Left renal pelvis (tissue), 4 donors: Measurements from ENCODE around the gene FOXO3. TPM values are rescaled to one million over a fixed set of nuclear protein-coding genes. Genes with fewer than 3 reads are reported as not detected.
"Not testable (repeated sequence)": the region's sequence is repeated elsewhere in the genome, so short reads cannot be mapped to it uniquely, and the experiment has no call there.

Source experiments
- DNase-seq, 4 donors: peaks; one replicate each; pipeline ENCODE4 v3.0.0-alpha.2; 2013; ENCODE audit warnings: low read depth in 4 of 4, low spot score in 3 of 4
- polyA plus RNA-seq, 4 donors: library from polyadenylated mRNA; unstranded; fragments of 120-200 nt; gene quantifications; one replicate each; pipeline ENCODE4 v1.2.1, GENCODE V29; 2013; ENCODE audit not compliant: insufficient read length in 4 of 4

Gene FOXO3
- polyA plus RNA-seq, 4 donors, result 46.2 to 57.3 (median 51.5) TPM

GRCh38 chr6:108555399-108556052 is 5.2 kb upstream of the FOXO3 start:
- DNase-seq, result no peak

- DNase-seq, result no peak
These were observed 4.5 kb upstream of the FOXO3 start for GRCh38 chr6:108556250-108556649.

DNA sequence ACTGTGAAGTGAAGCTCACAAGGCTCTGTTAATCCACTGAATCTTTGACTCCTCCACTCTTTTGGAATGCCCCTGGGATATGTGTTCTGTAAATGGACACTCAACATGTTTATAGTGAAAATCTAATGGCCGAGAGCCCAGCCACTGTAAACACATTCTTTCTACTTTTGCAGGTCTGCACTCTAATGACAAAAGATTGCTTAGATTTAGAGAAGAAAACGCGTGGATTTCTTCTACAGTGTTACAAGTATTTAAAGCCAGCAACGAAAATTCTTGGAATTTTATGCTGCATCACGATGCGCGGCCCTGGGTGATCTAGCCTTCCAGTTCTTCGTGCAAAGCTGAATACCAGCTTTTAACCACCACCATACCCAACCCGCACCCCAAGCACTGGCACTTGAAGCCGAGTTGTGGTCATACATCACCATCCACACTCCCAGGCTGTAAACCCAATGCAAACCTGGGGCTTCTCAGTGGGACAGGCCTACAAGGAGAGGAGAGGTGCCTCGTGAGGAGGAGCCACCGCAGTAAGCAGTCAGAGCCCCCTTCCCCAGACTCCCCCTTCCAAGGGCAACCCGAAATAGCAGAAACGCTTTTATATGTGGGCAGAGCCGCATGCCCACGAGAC is 3.7 kb upstream of the FOXO3 start:
- no peak for DNase-seq

DNA sequence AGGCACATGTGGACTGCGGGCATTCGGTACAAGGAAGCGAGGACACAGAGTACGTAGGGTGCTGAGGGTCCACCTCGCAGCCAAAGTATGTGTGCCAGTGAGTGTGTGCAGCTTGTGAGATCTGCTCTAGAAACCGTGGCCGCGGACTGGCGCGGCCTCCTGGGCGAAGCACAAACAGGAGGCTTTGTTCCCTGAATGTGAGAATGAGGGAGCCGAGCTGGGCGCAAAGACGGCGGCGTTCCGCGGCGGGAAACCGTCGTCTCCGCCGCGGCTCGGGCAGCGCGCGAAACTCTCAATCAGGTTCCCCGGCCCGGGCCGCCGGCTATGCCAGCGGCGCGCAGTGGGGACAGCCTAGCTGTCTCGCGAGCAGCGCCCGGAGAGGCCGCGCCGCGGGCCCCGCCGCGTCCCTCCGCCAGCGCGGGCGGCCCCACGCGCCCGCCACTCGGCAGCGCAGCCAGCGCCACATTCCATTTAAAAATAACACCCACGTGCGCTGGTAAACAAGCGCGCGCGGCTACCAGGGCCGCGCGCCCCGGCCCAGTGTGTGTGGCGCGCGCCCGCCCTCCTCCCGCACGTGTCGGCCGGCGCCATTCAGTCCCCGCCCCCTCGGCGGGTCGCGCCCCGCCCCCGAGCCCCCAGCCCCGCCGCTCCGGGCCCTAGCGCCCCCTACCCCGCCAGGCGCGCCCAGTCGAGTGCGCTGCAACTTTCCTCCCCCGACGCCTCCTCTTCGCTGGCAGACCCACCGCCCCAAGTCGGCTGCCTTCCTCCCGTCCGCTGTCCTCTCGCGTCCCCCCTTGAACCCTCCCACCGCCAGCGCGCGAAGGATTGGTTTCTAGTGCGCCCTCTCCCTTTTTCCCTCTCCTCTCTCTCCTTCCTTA is 3.0 kb upstream of the FOXO3 start:
- DNase-seq, result peak in 2 of 4 donors; percentile 59 to 72

DNA sequence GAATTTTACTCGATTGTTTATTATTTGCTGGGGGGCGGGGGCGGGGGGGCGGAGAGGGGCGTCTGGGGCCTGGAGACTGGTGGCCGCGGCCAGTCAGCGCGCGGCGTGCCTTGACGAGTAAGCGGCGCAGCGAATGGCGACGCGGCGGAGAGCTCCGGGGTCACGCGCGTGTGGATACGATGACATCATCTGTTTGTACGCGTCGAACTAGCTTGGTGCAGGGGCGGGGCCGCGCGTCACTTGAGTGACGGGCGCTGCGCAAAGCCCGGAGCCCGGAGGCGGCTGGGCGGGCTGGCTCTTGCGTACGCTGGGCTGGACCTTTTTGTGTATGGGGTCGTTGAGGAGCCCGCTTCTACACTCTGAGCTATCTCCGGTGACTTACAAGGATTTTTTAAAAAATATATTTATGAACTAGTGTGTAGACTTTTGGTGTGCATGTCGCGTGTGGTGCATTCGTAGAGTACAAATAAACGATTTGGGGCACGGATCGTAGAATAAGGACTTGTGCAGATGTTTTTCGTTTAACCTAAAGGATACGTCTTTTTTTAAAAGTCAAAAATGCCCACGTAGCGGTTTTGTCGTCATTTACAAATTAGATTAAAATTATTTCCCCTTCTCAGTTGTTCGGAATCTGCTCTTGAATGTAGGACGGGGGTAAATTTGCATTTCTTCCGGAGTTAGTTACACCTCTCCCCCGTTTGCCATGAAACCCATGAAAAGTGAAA is 2.2 kb upstream of the FOXO3 start:
- peak; percentile 97 to 98 (median 98) for DNase-seq

GRCh38 chr6:108559097-108559883 is 1.4 kb upstream of the FOXO3 start:
- peak; percentile 74 to 81 (median 78) for DNase-seq

GRCh38 chr6:108559884-108560462 is 744 bp upstream of the FOXO3 start:
- DNase-seq, result peak; percentile 72 to 87 (median 80)

DNA sequence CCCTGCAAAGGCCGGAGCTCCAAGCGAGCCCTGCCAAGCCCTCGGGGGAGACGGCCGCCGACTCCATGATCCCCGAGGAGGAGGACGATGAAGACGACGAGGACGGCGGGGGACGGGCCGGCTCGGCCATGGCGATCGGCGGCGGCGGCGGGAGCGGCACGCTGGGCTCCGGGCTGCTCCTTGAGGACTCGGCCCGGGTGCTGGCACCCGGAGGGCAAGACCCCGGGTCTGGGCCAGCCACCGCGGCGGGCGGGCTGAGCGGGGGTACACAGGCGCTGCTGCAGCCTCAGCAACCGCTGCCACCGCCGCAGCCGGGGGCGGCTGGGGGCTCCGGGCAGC is 561 bp downstream of the FOXO3 start:
- DNase-seq, result not testable (repeated sequence)

- no peak for DNase-seq
These were observed 1.2 kb downstream of the FOXO3 start for GRCh38 chr6:108561742-108562502.

- DNase-seq, result no peak
These were observed 1.8 kb downstream of the FOXO3 start for GRCh38 chr6:108562503-108562993.

- no peak for DNase-seq
These were observed 2.6 kb downstream of the FOXO3 start for GRCh38 chr6:108563292-108563691.

- DNase-seq, result no peak
These were observed 3.5 kb downstream of the FOXO3 start for GRCh38 chr6:108564178-108564577.

DNA sequence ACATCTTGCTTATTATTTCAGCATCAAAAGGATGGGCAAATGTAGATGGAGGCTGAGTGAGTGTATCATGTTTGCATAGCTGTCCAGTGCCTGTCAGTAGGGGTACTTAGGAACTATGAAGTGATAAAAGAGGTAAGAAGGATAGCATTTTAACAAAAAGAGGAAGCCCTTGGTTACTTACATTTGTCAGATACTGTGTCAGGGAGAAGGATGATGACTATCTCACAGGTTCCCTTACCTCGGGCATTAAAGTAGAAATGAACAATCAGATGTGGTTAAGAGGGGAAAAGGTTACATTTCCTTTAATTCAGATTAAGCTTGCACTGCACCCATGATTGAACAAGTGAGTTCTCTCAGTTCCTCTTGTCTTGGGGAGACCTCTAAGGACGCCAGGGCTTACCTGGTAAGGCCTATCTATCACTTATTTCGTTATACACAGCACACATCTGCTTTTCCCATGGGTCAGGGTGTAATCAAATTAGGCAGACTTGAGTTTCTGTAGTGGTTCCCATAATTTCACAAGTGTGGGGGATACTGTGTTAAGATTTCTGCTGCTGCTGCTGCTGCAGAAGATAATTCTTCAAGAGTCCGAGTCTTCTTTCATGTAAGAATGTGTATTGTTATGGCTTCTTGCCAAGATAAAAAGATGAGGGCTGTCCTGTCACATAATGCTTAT is 4.5 kb downstream of the FOXO3 start:
- DNase-seq, result no peak

DNA sequence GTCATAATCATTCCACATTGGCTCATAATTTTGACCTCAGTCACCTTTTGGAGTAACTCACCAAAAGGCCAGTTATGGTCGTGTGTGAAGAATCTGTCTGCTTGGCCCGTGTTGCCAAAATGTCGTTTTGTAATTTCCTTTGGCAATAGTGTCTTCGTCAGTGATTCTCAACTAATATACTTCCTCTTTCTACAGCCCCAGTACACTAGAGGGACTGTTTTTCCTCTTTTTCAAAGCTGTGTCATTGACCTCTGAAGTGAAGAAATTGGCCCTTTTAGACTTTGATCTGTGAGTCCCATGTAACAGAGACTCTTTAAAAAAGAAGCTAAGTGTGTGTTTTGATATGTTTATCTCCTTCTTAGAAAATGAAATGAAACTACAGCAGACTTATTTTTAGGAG is 5.2 kb downstream of the FOXO3 start:
- DNase-seq, result no peak

DNA sequence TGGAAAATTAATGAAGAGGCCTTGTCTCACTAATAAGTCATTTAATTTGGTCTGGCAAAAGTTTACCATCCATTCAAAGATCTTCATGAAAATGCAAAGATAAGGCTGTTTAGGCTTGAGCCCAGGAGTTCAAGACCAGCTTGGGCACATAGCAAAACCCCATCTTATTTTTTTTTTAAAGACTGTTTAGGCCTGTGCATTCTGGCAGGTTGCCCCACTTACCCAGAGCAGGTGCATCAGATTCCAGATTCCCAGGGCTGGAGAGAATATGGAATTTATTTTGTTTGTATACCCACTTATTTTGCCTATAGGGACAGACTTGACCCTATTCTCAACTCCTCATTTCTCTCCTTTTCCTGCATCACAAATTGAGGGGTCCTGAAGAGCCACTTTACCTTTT is 5.7 kb downstream of the FOXO3 start:
- DNase-seq, result no peak

GRCh38 chr6:108568101-108568500 is 7.4 kb downstream of the FOXO3 start:
- no peak for DNase-seq

DNA sequence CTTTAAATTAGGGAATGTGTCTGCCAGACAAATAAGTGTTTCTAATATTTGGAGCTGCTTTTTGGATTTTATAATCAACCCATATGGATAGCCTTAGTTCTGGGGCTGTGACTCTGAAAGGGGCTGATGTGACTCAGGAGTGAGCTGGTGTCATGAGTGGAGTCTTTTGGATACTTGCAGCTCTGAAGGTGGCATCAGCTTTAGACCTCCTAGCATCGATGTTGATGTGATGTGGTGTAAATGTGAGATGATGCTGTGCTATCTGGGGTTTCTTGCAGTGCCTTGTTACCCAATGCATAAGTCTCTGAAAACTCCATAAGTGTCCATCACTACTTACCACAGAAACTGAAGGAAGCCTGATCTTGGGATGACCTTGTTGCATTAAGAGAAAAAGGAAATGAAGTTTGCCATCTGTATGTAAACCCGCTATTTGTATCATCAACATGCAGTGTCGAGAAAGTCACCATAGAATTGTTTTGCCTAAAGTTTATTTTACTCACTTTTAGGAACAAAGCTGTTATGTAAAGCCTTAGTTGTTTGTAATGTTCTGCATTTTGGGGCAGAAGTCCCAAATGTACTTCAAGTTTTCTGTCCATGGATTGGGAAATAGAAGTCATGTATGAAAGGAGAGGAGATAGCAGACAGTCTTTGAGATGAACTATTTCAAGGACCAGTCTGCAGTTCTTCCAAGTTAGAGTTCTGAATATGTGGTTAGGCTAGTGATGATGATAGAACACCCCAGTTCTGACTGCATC is 8.0 kb downstream of the FOXO3 start:
- DNase-seq, result no peak

DNA sequence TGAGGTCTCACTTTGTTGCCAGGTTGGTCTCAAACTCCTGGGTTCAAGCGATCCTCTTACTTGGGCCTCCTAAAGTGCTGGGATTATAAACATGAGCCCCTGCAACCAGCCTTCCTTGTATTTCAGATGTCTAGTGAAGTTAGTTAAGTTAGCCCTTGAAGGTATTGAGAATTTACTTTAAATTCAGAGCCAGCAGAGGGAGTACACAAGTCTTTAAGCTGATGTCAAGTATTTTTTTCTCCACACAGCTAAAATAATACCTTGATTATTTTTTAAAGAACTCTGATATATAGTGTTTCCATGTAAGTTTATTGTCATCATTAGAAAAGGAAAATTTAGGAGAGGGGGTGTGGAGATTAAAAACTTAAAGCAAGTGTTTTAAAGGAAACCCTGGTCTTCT is 9.8 kb downstream of the FOXO3 start:
- no peak for DNase-seq
